H1 (cell line): ENCODE results near the gene TMEM30A. TPM values are rescaled to one million over a fixed set of nuclear protein-coding genes. Genes with fewer than 3 reads are reported as not detected.

Experiments
- CTCF ChIA-PET: fragments of 300-600 bp; sonication (Branson Sonifier 250); formaldehyde crosslinking; loops from one replicate; lab custom pipeline; 2021; ENCODE audit not compliant: partially characterized antibody; lab: Charles Lee
- POLR2A ChIA-PET: fragments of 300-600 bp; sonication (Branson Sonifier 250); formaldehyde crosslinking; loops from one replicate; lab custom pipeline; 2021; ENCODE audit warnings: inconsistent platforms; ENCODE audit not compliant: partially characterized antibody; lab: Charles Lee
- DNase-seq, 2 experiments: peaks; one replicate each; pipeline versions ENCODE4 v3.0.0 to v3.0.0-alpha.2; 2010 to 2022; ENCODE audit warnings: low spot score in 2 of 2, low read depth in 1 of 2, mixed read lengths in 1 of 2
- FAIRE-seq: peaks from 2 replicates; lab custom pipeline; 2011; peaks lifted over from hg19 to GRCh38; lab: Jason Lieb, UNC
- H2AFZ ChIP-seq: 2 replicates; pipeline ENCODE4 v1.8.1; 2012; ENCODE audit warnings: low read length, inconsistent platforms
- H2AK5ac ChIP-seq: 2 replicates; pipeline ENCODE4 v1.6.1; 2013; ENCODE audit warnings: low read depth, low read length
- H2BK120ac ChIP-seq: replicated peaks from 2 replicates; pipeline ENCODE3; 2013; ENCODE audit warnings: low read depth, low read length, inconsistent platforms
- H2BK12ac ChIP-seq: 2 replicates; pipeline ENCODE4 v1.6.1; 2013; ENCODE audit warnings: low read depth, low read length
- H2BK15ac ChIP-seq: 2 replicates; pipeline ENCODE4 v1.6.1; 2013; ENCODE audit warnings: low read length
- H2BK20ac ChIP-seq: 2 replicates; pipeline ENCODE4 v1.6.1; 2013; ENCODE audit warnings: low read length
- H2BK5ac ChIP-seq: 2 replicates; pipeline ENCODE4 v1.6.1; 2013; ENCODE audit warnings: low read depth, low read length
- H3K14ac ChIP-seq: 2 replicates; pipeline ENCODE4 v1.6.1; 2013; ENCODE audit warnings: inconsistent platforms; ENCODE audit not compliant: insufficient read length
- H3K18ac ChIP-seq: 2 replicates; pipeline ENCODE4 v1.6.1; 2013; ENCODE audit warnings: low read length; ENCODE audit errors: extremely low read depth
- H3K23ac ChIP-seq: 2 replicates; pipeline ENCODE4 v1.6.1; 2013; ENCODE audit warnings: inconsistent platforms; ENCODE audit not compliant: insufficient read length
- H3K23me2 ChIP-seq: 2 replicates; pipeline ENCODE4 v1.6.1; 2013; ENCODE audit warnings: low read depth, low read length
- H3K27ac ChIP-seq: 2 replicates; pipeline ENCODE4 v1.6.1; 2011; ENCODE audit warnings: low read depth, low read length, inconsistent platforms
- H3K27me3 ChIP-seq, 4 experiments: replicated peaks in 1 of 4; 1 replicate in 1 of 4; 2 replicates in 3 of 4; pipeline versions ENCODE4 v1.6.1 to v1.8.1; 2011 to 2013; ENCODE audit warnings: low read length in 3 of 4, mild to moderate bottlenecking in 3 of 4, inconsistent platforms in 2 of 4, mixed read lengths in 2 of 4, moderate library complexity in 1 of 4; ENCODE audit not compliant: control insufficient read depth in 3 of 4, insufficient read depth in 3 of 4; ENCODE audit errors: extremely low read depth in 1 of 4
- H3K36me3 ChIP-seq, 4 experiments: 2 replicates each; pipeline versions ENCODE4 v1.6.1 to v1.8.1; 2011 to 2013; ENCODE audit warnings: mild to moderate bottlenecking in 4 of 4, low read length in 3 of 4, moderate library complexity in 2 of 4, control low read depth in 1 of 4, inconsistent platforms in 1 of 4; ENCODE audit not compliant: insufficient read depth in 4 of 4, control insufficient read depth in 2 of 4
- H3K4ac ChIP-seq: replicated peaks from 2 replicates; pipeline ENCODE3; 2013; ENCODE audit warnings: low read length, low read depth, mixed read lengths, inconsistent platforms; ENCODE audit not compliant: insufficient read length
- H3K4me1 ChIP-seq, 4 experiments: replicated peaks in 1 of 4; 1 replicate in 1 of 4; 2 replicates in 3 of 4; pipeline versions ENCODE4 v1.6.1 to v1.8.1; 2011 to 2013; ENCODE audit warnings: low read length in 3 of 4, inconsistent platforms in 2 of 4, mixed read lengths in 1 of 4; ENCODE audit not compliant: insufficient read depth in 4 of 4, control insufficient read depth in 3 of 4
- H3K4me2 ChIP-seq, 2 experiments: 2 replicates each; pipeline versions ENCODE4 v1.6.1 to v1.8.1; 2011 to 2013; ENCODE audit warnings: low read depth in 2 of 2, low read length in 2 of 2, control low read depth in 1 of 2, inconsistent platforms in 1 of 2, mild to moderate bottlenecking in 1 of 2; ENCODE audit not compliant: insufficient read depth in 1 of 2
- H3K4me3 ChIP-seq, 4 experiments: fragments of 200-600, 300-600 bp in 1 of 4; sonication (generic), shearing (Covaris generic), sonication (Bioruptor Twin) in 1 of 4; 2 replicates each; pipeline versions ENCODE4 v1.5.1 to v1.8.1; 2011 to 2016; ENCODE audit warnings: low read length in 4 of 4, low read depth in 3 of 4, control low read depth in 2 of 4, inconsistent platforms in 2 of 4, mild to moderate bottlenecking in 2 of 4, mixed read lengths in 1 of 4, moderate library complexity in 1 of 4; ENCODE audit not compliant: insufficient read depth in 2 of 4; ENCODE audit errors: extremely low read depth in 1 of 4
- H3K56ac ChIP-seq: replicated peaks from 2 replicates; pipeline ENCODE3; 2013; ENCODE audit warnings: low read depth, mild to moderate bottlenecking, mixed read lengths, low read length, inconsistent platforms; ENCODE audit not compliant: insufficient read length
- H3K79me1 ChIP-seq: 2 replicates; pipeline ENCODE4 v1.6.1; 2013; ENCODE audit warnings: low read depth, low read length, control low read depth
- H3K79me2 ChIP-seq, 2 experiments: 2 replicates each; pipeline versions ENCODE4 v1.6.1 to v1.8.1; 2012 to 2013; ENCODE audit warnings: low read length in 2 of 2, mild to moderate bottlenecking in 2 of 2, inconsistent platforms in 1 of 2; ENCODE audit not compliant: insufficient read depth in 2 of 2, control insufficient read depth in 1 of 2
- H3K9ac ChIP-seq, 4 experiments: replicated peaks in 1 of 4; 1 replicate in 1 of 4; 2 replicates in 3 of 4; pipeline versions ENCODE4 v1.6.1 to v1.8.1; 2011 to 2013; ENCODE audit warnings: low read depth in 3 of 4, low read length in 3 of 4, control low read depth in 2 of 4, mild to moderate bottlenecking in 2 of 4, moderate library complexity in 2 of 4, inconsistent platforms in 1 of 4; ENCODE audit errors: extremely low read depth in 1 of 4
- H3K9me3 ChIP-seq, 2 experiments: 2 replicates each; pipeline versions ENCODE4 v1.6.1 to v1.8.1; 2012 to 2013; ENCODE audit warnings: mild to moderate bottlenecking in 2 of 2, moderate library complexity in 2 of 2, control low read depth in 1 of 2, inconsistent platforms in 1 of 2, low read depth in 1 of 2, low read length in 1 of 2, mixed read lengths in 1 of 2; ENCODE audit not compliant: insufficient read depth in 2 of 2
- H4K20me1 ChIP-seq, 2 experiments: replicated peaks in 1 of 2; 2 replicates each; pipeline versions ENCODE3 to v1.8.1; 2011 to 2013; ENCODE audit warnings: inconsistent platforms in 2 of 2, low read length in 2 of 2, mild to moderate bottlenecking in 1 of 2; ENCODE audit not compliant: insufficient read depth in 2 of 2, control insufficient read depth in 1 of 2
- H4K5ac ChIP-seq: 2 replicates; pipeline ENCODE4 v1.6.1; 2013; ENCODE audit warnings: low read length, low read depth, mixed read lengths, inconsistent platforms; ENCODE audit not compliant: insufficient read length
- H4K8ac ChIP-seq: 2 replicates; pipeline ENCODE4 v1.8.0; 2013; ENCODE audit warnings: mild to moderate bottlenecking, moderate library complexity, low read length, inconsistent platforms; ENCODE audit not compliant: insufficient read depth; ENCODE audit errors: extremely low read depth
- H4K91ac ChIP-seq: replicated peaks from 2 replicates; pipeline ENCODE3; 2013; ENCODE audit warnings: low read length, mixed read lengths, inconsistent platforms; ENCODE audit not compliant: insufficient read length
- ASH2L ChIP-seq: fragments of 200-600, 300-600 bp; sonication (generic); IDR thresholded peaks from one replicate; pipeline ENCODE4 v1.7.1; 2017; ENCODE audit warnings: low read length
- BRCA1 ChIP-seq: IDR thresholded peaks from 2 replicates; pipeline ENCODE4 v1.6.1; 2012; ENCODE audit warnings: low read depth, low read length, improper control_type of control experiment
- EZH2 ChIP-seq: fragments of 200-600 bp; sonication (generic); IDR thresholded peaks from 2 replicates; pipeline ENCODE4 v1.7.1; 2012; ENCODE audit warnings: low read depth, mild to moderate bottlenecking, moderate library complexity, low read length, inconsistent platforms; ENCODE audit not compliant: severe bottlenecking
- HDAC6 ChIP-seq: IDR thresholded peaks from one replicate; pipeline ENCODE4 v1.7.1; 2012; ENCODE audit warnings: low read depth, mild to moderate bottlenecking, inconsistent platforms, low read length, moderate library complexity
- RAD21 ChIP-seq, 2 experiments: IDR thresholded peaks in 1 of 2; conservative IDR thresholded peaks in 1 of 2; 2 replicates each; pipeline ENCODE4 v1.6.1; 2011; ENCODE audit warnings: low read depth in 2 of 2, low read length in 2 of 2, improper control_type of control experiment in 1 of 2, inconsistent platforms in 1 of 2, mild to moderate bottlenecking in 1 of 2, moderate library complexity in 1 of 2
- SIRT6 ChIP-seq: IDR thresholded peaks from one replicate; pipeline ENCODE4 v1.7.1; 2012; ENCODE audit warnings: low read length, inconsistent platforms
- WGBS, 2 experiments: shearing (Covaris generic) in 1 of 2; methylation state at CpG; one replicate each; pipeline versions ENCODE4 v1.1.6 to v1.1.7; 2013 to 2015; ENCODE audit warnings: low lambda C conversion rate in 2 of 2, mixed read lengths in 2 of 2, inconsistent platforms in 1 of 2, low coverage in 1 of 2, missing lambda C conversion rate in 1 of 2; ENCODE audit not compliant: insufficient replicate concordance in 2 of 2, insufficient coverage in 1 of 2, insufficient read length in 1 of 2; ENCODE audit errors: extremely low coverage in 1 of 2, missing lambda C conversion rate in 1 of 2; 5-methylcytosine and 5-hydroxymethylcytosine counted together
- polyA plus RNA-seq, 7 experiments: library from polyadenylated mRNA; depleted of rRNA in 3 of 7; stranded (reverse) in 5 of 7; unstranded in 2 of 7; fragments of >200 nt in 5 of 7; fragments of 200-250 nt in 2 of 7; gene quantifications; 1 replicate in 5 of 7; 2 replicates in 1 of 7; 4 replicates in 1 of 7; pipeline versions ENCODE4 v1.2.1 to v1.2.3, GENCODE V29; 2011 to 2013; ENCODE audit warnings: missing spikeins in 2 of 7, mixed read lengths in 2 of 7
- total RNA-seq: library from RNA; stranded (reverse); fragmentation: NEBNext Ultra II Directional; extraction: Animal tissue kit (Norgen Biotek cat#: 25700); gene quantifications from 2 replicates; pipeline ENCODE4 v1.2.1, GENCODE V29; 2021

The TMEM30A gene
- total and polyA plus RNA-seq, 2 of the 8 experiments (the other 6 are each of a cell fraction or from before 2014, with no cell fraction given): 10.5 to 71.0 TPM

- Histone ChIP-seq H3K27ac (no peak overlapping the region), H2BK20ac (no peak overlapping the region; the same call in 1 of the 2 replicates), H4K5ac (no peak overlapping the region), H3K36me3 (no peaks in the 10 kb centered on the region), H3K4ac (no peak overlapping the region), H3K14ac (no peak overlapping the region), H3K9ac (no peak overlapping the region; a peak in 1 of 7 replicates), H2AK5ac (no peak overlapping the region), H3K4me2 (peak overlapping the region in 1 of 2 experiments; percentile 5; a peak in 1 of 4 replicates), H3K4me1 (peaks cover 2 to 7% (median 5%) of the 10 kb centered on the region in 4 experiments; a peak in 4 of 7 replicates), H3K56ac (no peak overlapping the region), H4K8ac (peak overlapping the region; percentile 71), H2BK15ac (no peak overlapping the region), H3K4me3 (no peak overlapping the region), H4K91ac (no peak overlapping the region), H2BK12ac (no peak overlapping the region), H3K18ac (peak overlapping the region; percentile 34), H2BK5ac (no peak overlapping the region), H2BK120ac (no peak overlapping the region), H3K79me1 (no peaks in the 10 kb centered on the region), H3K27me3 (no peaks in the 10 kb centered on the region), H4K20me1 (no peaks in the 10 kb centered on the region), H3K23me2 (no peaks in the 10 kb centered on the region; the same call in 1 of the 2 replicates), H2AFZ (peak overlapping the region; percentile 17; the same call in 1 of the 2 replicates), H3K9me3 (no peaks in the 10 kb centered on the region), H3K23ac (no peak overlapping the region), H3K79me2 (no peaks in the 10 kb centered on the region)
- FAIRE-seq (no peak), DNase-seq (no peak)
- WGBS, 2 experiments: 60% methylated on average over 11 of the region's 11 CpGs; no CpG with 5 or more reads in 1 of the 2 experiments
- CTCF ChIA-PET: interaction anchor here (1.1 to 1.3 kb wide), 3 partner anchors 36 to 48 kb away, joined by 3 to 5 read pairs (median 3); no protein-coding TSS in a partner anchor
- POLR2A ChIA-PET: no interaction called here
- no peak for TF ChIP-seq BRCA1
- TF ChIP-seq RAD21 (IDR thresholded peaks at IDR 0.05 in 1 of 2, conservative IDR thresholded peaks at IDR 0.05 in 1 of 2; ENCODE audit: low read depth in 2 of 2, low read length in 2 of 2): no peak
- no peak for TF ChIP-seq EZH2
- peak; percentile 54 for TF ChIP-seq ASH2L
- TF ChIP-seq HDAC6: no peak
- TF ChIP-seq SIRT6: no peak
Observed at GRCh38 chr6:75308250-75308988, 23.8 kb upstream of the TMEM30A start.
